BJ (cell line): ENCODE results near the gene MYBPH. TPM values are rescaled to one million over a fixed set of nuclear protein-coding genes. Genes with fewer than 3 reads are reported as not detected.

Experiments used
- CTCF ChIA-PET: fragments of 350-600 bp; formaldehyde crosslinking; extraction: SDS; loops from one replicate; lab custom pipeline; 2021; ENCODE audit warnings: antibody characterized with exemption, inconsistent platforms; lab: Yijun Ruan, JAX
- POLR2A ChIA-PET: fragments of 300-600 bp; sonication (Branson Sonifier 250); formaldehyde crosslinking; extraction: SDS; loops from one replicate; lab custom pipeline; 2021; ENCODE audit warnings: antibody characterized with exemption; lab: Charles Lee
- DNase-seq: peaks from one replicate; pipeline ENCODE4 v3.0.0-alpha.2; 2011; ENCODE audit warnings: low read depth
- H3K27me3 ChIP-seq: 2 replicates; pipeline ENCODE4 v1.6.0; 2011; ENCODE audit warnings: low read length; ENCODE audit not compliant: control insufficient read depth, insufficient read depth
- H3K36me3 ChIP-seq: 2 replicates; pipeline ENCODE4 v1.5.1; 2011; ENCODE audit warnings: low read length; ENCODE audit not compliant: control insufficient read depth, insufficient read depth
- H3K4me3 ChIP-seq: 2 replicates; pipeline ENCODE4 v1.5.1; 2011; ENCODE audit warnings: low read depth, mild to moderate bottlenecking, control low read depth, low read length
- polyA plus RNA-seq: library from polyadenylated mRNA; depleted of rRNA; stranded (reverse); fragments of >200 nt; gene quantifications from 2 replicates; pipeline ENCODE4 v1.2.3, GENCODE V29; 2011
- TF ChIP-seq, protein P1 (sequence below): IDR thresholded peaks from 2 replicates; pipeline ENCODE4 v1.5.1; 2011; ENCODE audit warnings: low read depth, mild to moderate bottlenecking, control low read depth, inconsistent platforms, low read length, moderate library complexity; ENCODE audit not compliant: insufficient read depth

MYBPH gene
- polyA plus RNA-seq, 1 experiment, result not detected

- Histone ChIP-seq H3K27me3 (no peaks in the 10 kb centered on the region; the same call in 1 of the 2 replicates), H3K36me3 (no peaks in the 10 kb centered on the region), H3K4me3 (no peak overlapping the region)
- TF ChIP-seq, protein P1, sequence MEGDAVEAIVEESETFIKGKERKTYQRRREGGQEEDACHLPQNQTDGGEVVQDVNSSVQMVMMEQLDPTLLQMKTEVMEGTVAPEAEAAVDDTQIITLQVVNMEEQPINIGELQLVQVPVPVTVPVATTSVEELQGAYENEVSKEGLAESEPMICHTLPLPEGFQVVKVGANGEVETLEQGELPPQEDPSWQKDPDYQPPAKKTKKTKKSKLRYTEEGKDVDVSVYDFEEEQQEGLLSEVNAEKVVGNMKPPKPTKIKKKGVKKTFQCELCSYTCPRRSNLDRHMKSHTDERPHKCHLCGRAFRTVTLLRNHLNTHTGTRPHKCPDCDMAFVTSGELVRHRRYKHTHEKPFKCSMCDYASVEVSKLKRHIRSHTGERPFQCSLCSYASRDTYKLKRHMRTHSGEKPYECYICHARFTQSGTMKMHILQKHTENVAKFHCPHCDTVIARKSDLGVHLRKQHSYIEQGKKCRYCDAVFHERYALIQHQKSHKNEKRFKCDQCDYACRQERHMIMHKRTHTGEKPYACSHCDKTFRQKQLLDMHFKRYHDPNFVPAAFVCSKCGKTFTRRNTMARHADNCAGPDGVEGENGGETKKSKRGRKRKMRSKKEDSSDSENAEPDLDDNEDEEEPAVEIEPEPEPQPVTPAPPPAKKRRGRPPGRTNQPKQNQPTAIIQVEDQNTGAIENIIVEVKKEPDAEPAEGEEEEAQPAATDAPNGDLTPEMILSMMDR, result no peak
- CTCF ChIA-PET, result interaction anchor here (1.2 to 12.2 kb wide), 6 partner anchors 11 to 130 kb away, joined by 3 to 183 read pairs (median 67); partner anchors contain the start of gene ADORA1
- no peak for DNase-seq
- POLR2A ChIA-PET, result no interaction called here
These were observed 5.7 kb downstream of the MYBPH start for GRCh38 chr1:203169770-203170520.

- POLR2A ChIA-PET, result no interaction called here
- Histone ChIP-seq H3K27me3 (no peaks in the 10 kb centered on the region; the same call in 1 of the 2 replicates), H3K4me3 (no peak overlapping the region), H3K36me3 (no peaks in the 10 kb centered on the region)
- CTCF ChIA-PET, result interaction anchor here (1.2 to 12.2 kb wide), 4 partner anchors 47 to 129 kb away, joined by 3 to 183 read pairs (median 122); partner anchors contain the start of gene ADORA1
- TF ChIP-seq, protein P1, result no peak
- DNase-seq, result no peak
These were observed 6.6 kb downstream of the MYBPH start for GRCh38 chr1:203168991-203169390.

- TF ChIP-seq, protein P1, result no peak
- Histone ChIP-seq H3K27me3 (no peaks in the 10 kb centered on the region; the same call in 1 of the 2 replicates), H3K4me3 (no peak overlapping the region), H3K36me3 (no peaks in the 10 kb centered on the region)
- POLR2A ChIA-PET, result no interaction called here
- CTCF ChIA-PET, result interaction anchor here (1.2 to 12.2 kb wide), 4 partner anchors 46 to 128 kb away, joined by 3 to 183 read pairs (median 122); partner anchors contain the start of gene ADORA1
- no peak for DNase-seq
These were observed 7.3 kb downstream of the MYBPH start for GRCh38 chr1:203168256-203168786.

DNA sequence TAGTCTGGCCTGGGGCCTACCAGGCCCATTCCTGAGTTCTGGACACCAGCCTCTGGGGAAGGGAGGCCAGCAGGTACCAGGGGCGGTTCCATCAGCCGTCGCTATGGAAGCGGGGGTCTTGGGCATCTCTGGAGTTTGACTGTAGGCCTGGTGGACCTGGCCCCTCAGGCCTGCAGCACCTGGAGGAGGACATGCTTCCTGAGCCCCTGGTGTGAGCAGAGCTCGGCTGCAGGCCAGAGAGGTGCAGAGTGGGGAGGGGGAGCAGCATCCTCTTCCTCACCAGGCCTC, 7.8 kb downstream of the MYBPH start:
- Histone ChIP-seq H3K27me3 (no peaks in the 10 kb centered on the region; the same call in 1 of the 2 replicates), H3K36me3 (no peaks in the 10 kb centered on the region), H3K4me3 (no peak overlapping the region)
- no peak for DNase-seq
- TF ChIP-seq, protein P1, result no peak
- POLR2A ChIA-PET, result no interaction called here
- CTCF ChIA-PET, result interaction anchor here (11.7 to 12.2 kb wide), 2 partner anchors 46 to 49 kb away, joined by 146 to 183 read pairs; partner anchors contain the start of gene ADORA1

GRCh38 chr1:203167026-203167912, 8.4 kb downstream of the MYBPH start:
- TF ChIP-seq, protein P1, result no peak
- CTCF ChIA-PET, result interaction anchor here (1.3 to 12.2 kb wide), 5 partner anchors 8 to 49 kb away, joined by 3 to 183 read pairs (median 21); partner anchors contain the start of genes ADORA1 and MYBPH
- no peaks in the 10 kb centered on the region for H3K36me3 ChIP-seq
- H3K27me3 ChIP-seq, result no peaks in the 10 kb centered on the region; the same call in 1 of the 2 replicates
- no peak overlapping the region for H3K4me3 ChIP-seq
- DNase-seq, result no peak
- POLR2A ChIA-PET, result no interaction called here
